Fibroblast of lung (primary cell): ENCODE results near the gene CCDC57.

ENCODE experiments used
- CTCF ChIP-seq, 2 donors: IDR thresholded peaks in 1 of 2; conservative IDR thresholded peaks in 1 of 2; 1 replicate in 1 of 2; 2 replicates in 1 of 2; pipeline ENCODE4 v1.5.1; 2011 to 2012; ENCODE audit warnings: low read length in 2 of 2, control low read depth in 1 of 2, inconsistent platforms in 1 of 2, low read depth in 1 of 2, mild to moderate bottlenecking in 1 of 2
- EZH2 ChIP-seq: IDR thresholded peaks from 2 replicates; pipeline ENCODE4 v1.5.1; 2012; ENCODE audit warnings: low read length, control low read depth, mild to moderate bottlenecking; ENCODE audit errors: missing control alignments

DNA sequence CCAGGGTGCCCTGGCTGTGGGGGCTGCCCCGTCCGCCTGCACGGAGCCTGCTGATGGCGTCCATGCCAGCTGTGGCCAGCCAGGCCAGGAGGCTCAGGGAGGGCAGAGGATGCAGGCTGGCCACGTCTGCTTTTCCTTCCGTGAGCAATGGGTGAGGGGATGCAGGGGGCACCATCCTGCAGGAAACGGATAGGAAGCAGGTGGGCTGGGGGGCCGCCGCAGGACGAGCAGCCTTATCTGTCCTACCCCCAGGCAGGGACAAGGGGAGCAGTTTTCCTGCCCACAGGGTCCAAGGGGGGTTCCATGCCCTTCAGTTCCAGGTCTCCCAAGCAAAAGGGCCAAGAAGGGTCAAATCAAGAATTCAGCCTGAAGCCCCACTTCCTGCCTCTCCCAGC is 153.8 kb downstream of the CCDC57 start:
- no peak for TF ChIP-seq CTCF (conservative IDR thresholded peaks at IDR 0.05 in 1 of 2, IDR thresholded peaks at IDR 0.05 in 1 of 2; ENCODE audit: low read depth in 1 of 2, low read length in 2 of 2)
- TF ChIP-seq EZH2, result no peak
